GM21528 (cell line): ENCODE results near the gene POU3F3.

ENCODE experiments used
- ATAC-seq: cut with Tn5 transposase; IDR thresholded peaks from one replicate; pipeline ENCODE4 v1.9.1; 2021; ENCODE audit warnings: mild to moderate bottlenecking, moderate library complexity; ENCODE audit not compliant: unreplicated experiment, low FRiP score

The POU3F3 gene

DNA sequence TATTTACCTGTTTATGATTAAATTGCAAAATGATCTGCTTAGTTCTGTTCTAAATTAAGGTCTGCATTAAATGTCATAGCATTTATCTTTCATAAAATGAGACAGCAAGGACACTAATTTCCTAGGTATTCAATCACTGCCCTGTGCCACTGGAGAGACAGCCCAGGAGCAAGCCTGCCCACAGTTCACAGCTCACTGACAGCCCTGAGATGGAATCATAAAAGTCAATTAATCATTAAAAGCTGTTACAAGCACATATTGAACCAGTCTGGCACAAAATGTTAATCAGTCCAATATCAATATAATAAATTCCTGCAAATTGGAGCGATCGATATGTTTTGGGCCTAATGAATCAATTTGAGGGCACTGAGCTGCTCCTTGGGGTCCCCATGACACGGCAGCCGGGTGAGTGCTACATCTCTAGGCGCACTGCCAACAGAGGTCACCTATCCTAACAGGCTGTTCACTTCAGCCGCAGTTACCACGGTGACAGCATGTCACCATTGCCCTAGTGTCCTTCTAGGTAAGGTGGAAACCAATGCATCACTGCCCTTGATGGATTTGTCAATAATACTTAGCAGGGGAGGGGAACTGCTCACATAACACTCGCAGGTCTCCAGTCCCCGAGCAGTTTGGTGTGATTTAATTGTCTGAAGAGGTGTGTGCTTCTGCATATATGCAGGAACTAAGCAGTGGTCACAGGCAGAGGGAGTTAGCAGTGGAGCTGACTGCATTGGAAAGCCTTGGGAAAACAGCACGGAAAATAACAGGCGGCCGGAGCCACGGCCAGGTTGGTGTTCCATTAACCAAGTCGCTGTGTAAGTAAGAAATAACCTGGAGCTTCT lies 47.3 kb downstream of the POU3F3 start:
- ATAC-seq, result no peak

DNA sequence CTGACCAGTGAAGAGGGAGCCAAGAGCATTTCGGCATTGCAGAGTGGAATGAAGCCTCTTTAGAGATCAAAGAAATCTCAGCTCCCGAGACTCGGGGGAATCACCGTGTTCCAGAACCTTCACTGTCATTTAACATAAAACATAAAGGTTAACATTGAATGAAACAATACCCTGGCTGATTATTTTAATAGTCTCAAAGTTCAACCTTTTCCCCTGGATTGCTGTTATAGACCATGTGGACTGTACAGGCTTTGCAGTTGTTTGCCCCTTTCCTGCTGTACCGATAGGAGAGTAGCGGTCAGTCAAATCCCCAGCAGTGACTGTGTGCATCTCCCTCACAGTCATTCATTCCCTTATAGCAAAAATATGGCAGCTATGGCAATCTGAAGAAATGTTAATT lies 48.4 kb downstream of the POU3F3 start:
- ATAC-seq, result no peak
